Large intestine (tissue), 3 donors: ENCODE data around the gene TMEM255B. TPM values are rescaled to one million over a fixed set of nuclear protein-coding genes. Genes with fewer than 3 reads are reported as not detected.

Experiments used
- DNase-seq, 2 donors: peaks; one replicate each; pipeline versions ENCODE4 v3.0.0 to v3.0.0-alpha.2; 2013
- H3K27ac ChIP-seq: one replicate; pipeline ENCODE4 v1.5.1; 2013; ENCODE audit warnings: low read length
- H3K27me3 ChIP-seq: 2 replicates; pipeline ENCODE4 v1.6.1; 2013; ENCODE audit warnings: low read length; ENCODE audit not compliant: control insufficient read depth, insufficient read depth
- H3K36me3 ChIP-seq: 2 replicates; pipeline ENCODE4 v1.6.1; 2013; ENCODE audit warnings: low read length; ENCODE audit not compliant: control insufficient read depth, insufficient read depth
- H3K4me1 ChIP-seq: one replicate; pipeline ENCODE4 v1.6.1; 2013; ENCODE audit warnings: low read length; ENCODE audit not compliant: control insufficient read depth, insufficient read depth
- H3K4me3 ChIP-seq: one replicate; pipeline ENCODE4 v1.5.1; 2013; ENCODE audit warnings: low read length
- H3K9me3 ChIP-seq: one replicate; pipeline ENCODE4 v1.6.1; 2013; ENCODE audit warnings: mild to moderate bottlenecking, low read depth, low read length, moderate library complexity; ENCODE audit not compliant: control insufficient read depth
- WGBS: methylation state at CpG from one replicate; pipeline ENCODE4 v1.1.5; 2013; ENCODE audit warnings: low lambda C conversion rate; ENCODE audit not compliant: insufficient coverage; 5-methylcytosine and 5-hydroxymethylcytosine counted together
- polyA plus RNA-seq: library from polyadenylated mRNA; unstranded; fragments of 120-200 nt; gene quantifications from one replicate; pipeline ENCODE4 v1.2.1, GENCODE V29; 2013

The TMEM255B gene
- polyA plus RNA-seq, 1 donor: 5.1 TPM

DNA sequence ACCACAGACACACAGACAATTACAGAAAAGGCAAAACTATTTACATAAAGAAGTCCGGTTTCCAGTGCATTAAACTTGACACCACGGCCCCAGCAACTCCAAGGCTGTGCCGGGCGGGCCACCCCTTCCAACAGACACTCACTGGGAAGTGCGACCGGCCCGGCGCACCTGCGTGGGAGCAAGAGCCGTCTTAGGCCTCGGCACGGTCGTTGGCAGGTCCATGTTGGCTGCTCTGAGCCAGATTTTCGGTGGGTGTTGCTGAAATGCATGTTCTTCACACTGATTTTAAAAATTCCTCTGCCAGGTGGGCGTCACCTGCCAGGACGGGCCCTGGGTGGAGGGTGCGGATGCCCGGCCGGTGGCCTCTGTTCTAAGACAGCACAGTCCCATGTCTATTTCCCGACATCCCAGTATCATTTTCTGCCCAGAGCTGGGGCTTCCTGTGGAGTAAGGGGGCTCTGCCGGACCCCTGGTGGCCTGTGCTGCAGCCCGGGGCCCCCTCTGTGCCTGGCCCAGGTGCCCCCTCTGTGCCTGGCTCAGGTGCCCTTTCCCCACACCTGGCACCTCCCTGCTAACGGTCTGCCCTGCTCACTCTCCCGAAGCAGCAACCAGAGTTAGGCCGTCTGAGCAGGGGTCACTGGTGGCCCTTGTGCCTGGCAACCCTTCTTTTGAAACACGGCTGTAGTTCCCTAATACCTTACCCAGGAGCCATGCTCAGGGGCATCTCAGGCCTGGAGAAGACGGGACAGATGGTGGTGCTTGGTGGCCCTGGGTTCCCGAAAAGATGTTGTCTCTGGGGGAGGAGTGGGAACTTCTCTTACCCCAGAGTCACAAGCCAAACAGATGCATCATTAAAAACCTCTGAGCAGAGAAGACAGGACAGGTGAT is 9.2 kb downstream of the TMEM255B start:
- DNase-seq: no peak
- no CpG with 5 or more reads among the region's 28 CpGs for WGBS

DNA sequence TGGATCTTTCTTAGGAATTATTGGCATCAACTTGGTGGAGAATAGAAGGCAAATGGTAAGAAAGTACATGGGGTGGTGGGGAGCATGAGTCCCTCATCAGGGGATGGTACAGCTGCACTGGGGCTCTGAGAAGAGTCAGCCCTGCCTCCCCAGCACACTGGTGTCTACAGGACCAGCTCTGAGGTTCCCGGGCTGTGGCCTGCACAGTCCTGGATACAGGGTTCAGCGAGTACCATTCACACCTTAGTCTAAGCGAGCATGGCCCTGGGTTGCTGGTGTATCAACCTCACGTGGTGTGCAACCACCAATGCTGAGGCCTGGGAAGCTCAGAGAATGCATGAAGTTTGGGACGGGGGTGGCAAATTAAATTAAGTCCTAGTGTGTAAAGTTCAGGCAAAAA is 10.1 kb downstream of the TMEM255B start:
- no peak for DNase-seq
- H3K27me3 ChIP-seq: no peaks in the 10 kb centered on the region
- H3K9me3 ChIP-seq: peaks cover 2% of the 10 kb centered on the region
- H3K4me1 ChIP-seq: no peaks in the 10 kb centered on the region
- no peak overlapping the region for H3K4me3 ChIP-seq
- H3K36me3 ChIP-seq: no peaks in the 10 kb centered on the region
- no peak overlapping the region for H3K27ac ChIP-seq
- WGBS: no CpG with 5 or more reads among the region's 5 CpGs

More for the DNA sequence above, 9.2 kb downstream of the TMEM255B start:
- peaks cover 2% of the 10 kb centered on the region for H3K9me3 ChIP-seq
- no peak overlapping the region for H3K4me3 ChIP-seq
- no peaks in the 10 kb centered on the region for H3K36me3 ChIP-seq
- no peaks in the 10 kb centered on the region for H3K27me3 ChIP-seq
- no peak overlapping the region for H3K27ac ChIP-seq
- no peaks in the 10 kb centered on the region for H3K4me1 ChIP-seq

DNA sequence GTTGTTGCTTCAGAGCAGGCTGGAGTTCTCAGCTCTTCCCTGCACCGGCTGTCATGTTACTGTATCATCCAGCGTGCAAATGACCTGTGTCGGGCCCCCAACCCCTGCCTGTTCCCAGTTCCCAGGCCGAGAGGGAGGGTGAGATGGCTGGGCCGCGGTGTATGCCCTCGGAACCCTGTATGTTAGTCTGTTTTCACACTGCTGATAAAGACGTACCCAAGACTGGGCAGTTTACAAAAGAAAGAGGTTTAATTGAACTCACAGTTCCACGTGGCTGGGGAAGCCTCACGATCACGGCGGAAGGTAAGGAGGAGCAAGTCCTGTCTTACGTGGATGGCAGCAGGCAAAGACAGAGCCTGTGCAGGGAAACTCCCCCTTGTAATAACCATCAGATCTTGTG is 10.9 kb downstream of the TMEM255B start:
- H3K4me1 ChIP-seq: no peaks in the 10 kb centered on the region
- no peak overlapping the region for H3K4me3 ChIP-seq
- no peak for DNase-seq
- H3K27ac ChIP-seq: no peak overlapping the region
- peaks cover 6% of the 10 kb centered on the region for H3K9me3 ChIP-seq
- no peaks in the 10 kb centered on the region for H3K27me3 ChIP-seq
- no CpG with 5 or more reads among the region's 13 CpGs for WGBS
- H3K36me3 ChIP-seq: no peaks in the 10 kb centered on the region

DNA sequence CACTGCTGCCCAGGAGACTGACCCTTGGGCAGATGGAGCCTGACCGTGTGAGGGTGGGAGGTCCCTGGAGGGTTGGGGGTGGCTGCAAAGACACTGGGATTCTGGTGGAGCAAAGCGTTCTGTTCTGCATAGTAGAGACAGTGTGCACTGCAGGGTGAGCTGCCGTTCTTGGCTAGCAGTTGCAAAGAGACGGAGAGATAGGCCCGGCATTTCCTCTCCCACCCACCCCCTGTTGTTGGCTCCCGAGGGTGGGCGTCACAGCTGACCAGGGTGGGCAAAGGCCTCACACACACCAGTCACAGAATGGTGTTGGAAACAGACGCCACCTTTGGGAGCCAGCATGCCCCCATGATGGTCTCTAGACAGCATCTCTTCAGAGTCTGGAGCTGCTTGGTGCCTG is 11.4 kb downstream of the TMEM255B start:
- WGBS: no CpG with 5 or more reads among the region's 8 CpGs
- no peak for DNase-seq
- Histone ChIP-seq H3K4me1 (no peaks in the 10 kb centered on the region), H3K36me3 (no peaks in the 10 kb centered on the region), H3K27ac (no peak overlapping the region), H3K9me3 (peaks cover 10% of the 10 kb centered on the region), H3K27me3 (no peaks in the 10 kb centered on the region), H3K4me3 (no peak overlapping the region)

DNA sequence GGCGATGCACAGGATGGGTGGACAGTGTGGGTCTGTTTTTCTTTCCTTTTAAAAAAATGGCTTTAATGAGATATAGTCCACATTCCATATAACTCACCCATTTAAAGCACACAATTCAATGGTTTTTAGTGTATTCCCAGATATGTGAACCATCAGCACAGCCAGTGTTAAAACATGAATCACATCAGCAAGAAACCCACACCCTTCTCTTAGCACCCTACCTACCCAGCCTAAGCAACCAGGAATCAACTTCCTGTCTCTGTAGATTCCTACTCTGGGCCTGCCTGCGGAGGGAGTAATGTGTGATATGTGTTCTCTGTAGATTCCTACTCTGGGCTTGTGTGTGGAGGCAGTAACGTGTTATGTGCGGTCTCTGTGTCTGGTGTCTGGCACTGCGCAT is 11.9 kb downstream of the TMEM255B start:
- no peaks in the 10 kb centered on the region for H3K36me3 ChIP-seq
- DNase-seq: no peak
- WGBS: no CpG with 5 or more reads among the region's 5 CpGs
- H3K27ac ChIP-seq: no peak overlapping the region
- peaks cover 10% of the 10 kb centered on the region for H3K9me3 ChIP-seq
- H3K27me3 ChIP-seq: no peaks in the 10 kb centered on the region
- H3K4me3 ChIP-seq: no peak overlapping the region
- H3K4me1 ChIP-seq: no peaks in the 10 kb centered on the region

- 93% methylated on average over 3 of the region's 4 CpGs for WGBS
- H3K27ac ChIP-seq: no peak overlapping the region
- no peak for DNase-seq
These were observed 12.8 kb downstream of the TMEM255B start for GRCh38 chr13:113771709-113772331.

DNA sequence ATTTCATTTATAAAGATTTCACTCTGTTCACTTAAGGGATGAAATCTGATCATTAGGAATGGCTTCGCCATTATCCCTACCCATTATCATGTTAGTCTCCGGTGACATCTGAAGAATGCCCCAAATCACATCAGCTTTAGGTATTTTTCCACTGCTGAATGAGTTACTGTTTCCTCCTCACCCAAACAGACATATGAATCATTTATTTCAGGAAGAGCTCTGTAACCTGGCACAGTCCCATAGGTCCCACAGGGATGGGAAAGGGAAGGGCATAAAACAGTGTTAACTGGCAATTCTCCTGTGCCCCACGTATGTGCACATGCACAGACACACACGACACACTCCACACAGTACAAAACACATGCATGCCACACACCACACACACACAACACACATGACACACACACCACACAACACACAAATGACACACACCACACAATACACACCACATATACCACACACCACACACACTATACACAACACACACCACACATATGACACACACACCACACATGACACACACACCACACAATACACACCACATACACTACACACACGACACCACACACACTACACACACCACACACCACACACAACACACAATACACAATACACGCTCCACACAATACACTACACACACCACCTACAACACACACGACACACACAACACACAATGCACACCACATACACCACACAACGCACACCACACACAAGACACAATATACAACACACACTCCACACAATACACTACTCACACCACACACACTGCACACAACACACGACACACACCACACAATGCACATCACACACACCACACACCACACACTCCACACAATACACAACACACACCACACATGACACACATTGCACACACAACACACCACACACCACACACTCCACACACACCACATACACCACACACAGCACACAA is 15.4 kb downstream of the TMEM255B start:
- H3K4me1 ChIP-seq: no peaks in the 10 kb centered on the region
- H3K27me3 ChIP-seq: peaks cover 9% of the 10 kb centered on the region
- H3K4me3 ChIP-seq: no peak overlapping the region
- 92% methylated on average over 2 of the region's 9 CpGs for WGBS
- H3K27ac ChIP-seq: no peak overlapping the region
- peaks cover 8% of the 10 kb centered on the region for H3K9me3 ChIP-seq
- H3K36me3 ChIP-seq: no peaks in the 10 kb centered on the region
- no peak for DNase-seq

More at GRCh38 chr13:113771709-113772331, 12.8 kb downstream of the TMEM255B start:
- H3K27me3 ChIP-seq: no peaks in the 10 kb centered on the region
- H3K9me3 ChIP-seq: peaks cover 10% of the 10 kb centered on the region
- H3K36me3 ChIP-seq: no peaks in the 10 kb centered on the region
- no peaks in the 10 kb centered on the region for H3K4me1 ChIP-seq
- no peak overlapping the region for H3K4me3 ChIP-seq

DNA sequence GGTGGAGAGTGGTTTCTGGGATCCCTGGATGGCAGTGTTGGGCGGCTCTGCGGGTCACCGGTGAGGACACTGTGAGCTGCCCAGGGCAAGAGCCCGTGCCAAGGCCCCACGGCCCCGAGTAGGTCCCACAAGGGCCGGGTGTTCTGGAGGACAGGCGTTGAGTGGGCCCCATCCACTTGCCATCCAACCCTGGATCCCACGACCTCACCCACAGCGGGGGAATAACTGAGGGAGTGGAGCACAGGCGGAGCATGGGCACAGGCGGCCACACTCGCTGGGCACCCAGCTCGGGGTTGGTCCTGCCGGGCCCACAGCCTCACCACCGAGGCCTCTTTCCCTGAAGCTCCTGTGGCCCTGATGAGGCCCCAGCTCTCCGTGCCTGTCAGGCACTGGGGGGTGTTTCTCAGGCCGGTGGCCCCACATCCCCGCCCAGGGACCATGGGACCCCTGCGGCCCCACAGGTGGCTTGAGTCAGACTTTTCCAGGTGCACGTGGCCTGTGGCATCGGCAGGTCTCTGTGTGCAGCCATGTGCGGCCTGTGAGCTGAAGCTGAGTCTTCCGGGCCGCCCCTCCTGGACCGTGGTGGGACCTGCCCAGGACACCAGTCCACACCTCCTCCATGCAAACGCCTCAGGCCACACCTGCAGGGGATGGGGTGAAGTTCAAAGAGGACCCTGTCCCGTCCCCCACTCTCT is 16.6 kb downstream of the TMEM255B start:
- H3K27ac ChIP-seq: no peak overlapping the region
- no peak overlapping the region for H3K4me3 ChIP-seq
- peaks cover 10% of the 10 kb centered on the region for H3K27me3 ChIP-seq
- H3K36me3 ChIP-seq: no peaks in the 10 kb centered on the region
- DNase-seq: no peak
- peaks cover 8% of the 10 kb centered on the region for H3K9me3 ChIP-seq
- WGBS: no CpG with 5 or more reads among the region's 28 CpGs
- no peaks in the 10 kb centered on the region for H3K4me1 ChIP-seq

DNA sequence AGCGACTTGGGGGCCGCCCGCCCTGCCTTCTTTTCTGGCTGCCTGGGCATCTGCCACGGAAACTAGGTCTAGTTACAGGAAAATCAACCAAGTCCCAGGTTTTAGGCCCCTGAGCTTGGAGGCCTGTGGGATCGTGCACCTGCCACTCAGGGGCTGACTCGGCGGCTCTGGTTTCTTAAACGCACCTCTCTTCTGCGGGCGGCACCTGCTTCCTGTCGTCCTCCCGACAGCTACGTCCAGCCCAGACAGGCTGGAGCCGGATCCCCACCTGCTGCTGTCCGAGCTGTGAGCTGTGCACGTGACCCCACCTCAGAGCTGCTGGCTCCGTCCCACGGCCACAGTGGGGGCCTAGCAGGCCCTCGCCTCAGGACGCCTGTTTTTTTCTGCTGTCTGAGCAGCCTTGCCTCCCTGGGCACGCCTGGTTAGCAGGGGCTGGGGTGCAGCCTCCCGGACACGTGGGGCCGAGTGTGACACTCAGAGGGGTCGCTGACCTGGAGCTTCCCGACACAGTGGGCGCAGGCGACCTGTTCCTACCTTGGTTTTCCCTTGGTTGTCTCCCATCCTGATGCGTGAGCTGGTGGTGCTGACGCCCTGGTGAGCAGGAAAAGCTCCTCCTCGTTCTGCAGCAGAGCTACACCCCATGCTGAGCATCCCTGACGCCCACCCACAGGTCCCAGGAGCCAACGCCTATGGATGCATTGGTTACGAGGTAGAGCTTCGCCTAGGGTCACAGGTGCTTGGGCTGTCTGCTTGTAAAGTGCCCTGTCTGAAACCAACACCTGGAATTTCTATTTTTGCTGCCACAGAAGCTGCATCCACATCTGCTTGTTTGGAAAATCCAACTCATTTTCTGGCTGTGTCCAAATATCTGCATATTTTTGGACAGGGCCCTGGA is 17.5 kb downstream of the TMEM255B start:
- Histone ChIP-seq H3K9me3 (peaks cover 8% of the 10 kb centered on the region), H3K36me3 (no peaks in the 10 kb centered on the region), H3K4me1 (no peaks in the 10 kb centered on the region), H3K27ac (no peak overlapping the region), H3K27me3 (peaks cover 10% of the 10 kb centered on the region), H3K4me3 (no peak overlapping the region)
- WGBS: no CpG with 5 or more reads among the region's 35 CpGs
- no peak for DNase-seq
